Trophoblast cell (in vitro differentiated cells and primary cell): ENCODE measurements around the gene LRMDA.

Experiments used
- DNase-seq, 2 donors: peaks; one replicate each; pipeline ENCODE4 v3.0.0-alpha.2; 2016
- H2AFZ ChIP-seq: 2 replicates; pipeline ENCODE4 v1.6.1; 2013; ENCODE audit warnings: low read length, moderate library complexity, mild to moderate bottlenecking; ENCODE audit not compliant: insufficient read depth, poor library complexity
- H2AK5ac ChIP-seq: 2 replicates; pipeline ENCODE4 v1.6.1; 2013; ENCODE audit warnings: mild to moderate bottlenecking, low read length
- H2BK120ac ChIP-seq: 2 replicates; pipeline ENCODE4 v1.6.1; 2013; ENCODE audit warnings: low read length, mild to moderate bottlenecking, moderate library complexity; ENCODE audit not compliant: insufficient read depth, poor library complexity
- H2BK12ac ChIP-seq: 2 replicates; pipeline ENCODE4 v1.6.1; 2013; ENCODE audit warnings: mild to moderate bottlenecking, low read length, moderate library complexity
- H2BK5ac ChIP-seq: 2 replicates; pipeline ENCODE4 v1.6.1; 2013; ENCODE audit warnings: low read length, low read depth, moderate library complexity, mild to moderate bottlenecking; ENCODE audit not compliant: poor library complexity
- H3K14ac ChIP-seq: 2 replicates; pipeline ENCODE4 v1.6.1; 2013; ENCODE audit warnings: mild to moderate bottlenecking, low read length
- H3K18ac ChIP-seq: 2 replicates; pipeline ENCODE4 v1.6.1; 2013; ENCODE audit warnings: mild to moderate bottlenecking, low read length
- H3K23ac ChIP-seq: 2 replicates; pipeline ENCODE4 v1.6.1; 2013; ENCODE audit warnings: low read length
- H3K27ac ChIP-seq: 2 replicates; pipeline ENCODE4 v1.5.1; 2013; ENCODE audit warnings: low read depth, mild to moderate bottlenecking, inconsistent platforms, low read length, moderate library complexity
- H3K27me3 ChIP-seq: 2 replicates; pipeline ENCODE4 v1.6.1; 2013; ENCODE audit warnings: inconsistent platforms, mild to moderate bottlenecking, low read length, moderate library complexity; ENCODE audit not compliant: insufficient read depth
- H3K36me3 ChIP-seq, 2 experiments: 1 replicate in 1 of 2; 2 replicates in 1 of 2; pipeline ENCODE4 v1.6.1; 2013; ENCODE audit warnings: low read length in 2 of 2, mild to moderate bottlenecking in 2 of 2, moderate library complexity in 1 of 2; ENCODE audit not compliant: insufficient read depth in 2 of 2, control insufficient read depth in 1 of 2
- H3K4ac ChIP-seq: 2 replicates; pipeline ENCODE4 v1.6.1; 2013; ENCODE audit warnings: low read depth, mild to moderate bottlenecking, low read length, moderate library complexity
- H3K4me1 ChIP-seq, 2 experiments: 1 replicate in 1 of 2; 2 replicates in 1 of 2; pipeline ENCODE4 v1.6.1; 2013; ENCODE audit warnings: low read length in 2 of 2, mild to moderate bottlenecking in 2 of 2, moderate library complexity in 1 of 2; ENCODE audit not compliant: insufficient read depth in 2 of 2, control insufficient read depth in 1 of 2
- H3K4me2 ChIP-seq: 2 replicates; pipeline ENCODE4 v1.6.1; 2013; ENCODE audit warnings: inconsistent platforms, mild to moderate bottlenecking, low read length, moderate library complexity
- H3K4me3 ChIP-seq: 2 replicates; pipeline ENCODE4 v1.5.1; 2013; ENCODE audit warnings: mild to moderate bottlenecking, low read depth, low read length, inconsistent platforms
- H3K79me1 ChIP-seq: one replicate; pipeline ENCODE4 v1.6.1; 2013; ENCODE audit warnings: low read length
- H3K79me2 ChIP-seq: 2 replicates; pipeline ENCODE4 v1.6.1; 2013; ENCODE audit warnings: low read length, mild to moderate bottlenecking; ENCODE audit not compliant: control insufficient read depth, insufficient read depth, poor library complexity
- H3K9ac ChIP-seq: 2 replicates; pipeline ENCODE4 v1.6.1; 2013; ENCODE audit warnings: mild to moderate bottlenecking, low read length
- H3K9me3 ChIP-seq: 2 replicates; pipeline ENCODE4 v1.6.1; 2013; ENCODE audit warnings: low read depth, mild to moderate bottlenecking, control low read depth, inconsistent platforms, low read length; ENCODE audit not compliant: insufficient read depth
- H4K12ac ChIP-seq: 2 replicates; pipeline ENCODE4 v1.6.1; 2013; ENCODE audit warnings: low read depth, mild to moderate bottlenecking, low read length, moderate library complexity
- H4K8ac ChIP-seq: 2 replicates; pipeline ENCODE4 v1.6.1; 2013; ENCODE audit warnings: low read depth, mild to moderate bottlenecking, low read length, moderate library complexity
- H4K91ac ChIP-seq: one replicate; pipeline ENCODE4 v1.6.1; 2013; ENCODE audit warnings: low read depth, mild to moderate bottlenecking, low read length, moderate library complexity
- WGBS: extraction: QIAGEN DNeasy Blood & Tissue Kit; methylation state at CpG from one replicate; pipeline ENCODE4 v1.1.7; 2013; ENCODE audit warnings: missing lambda C conversion rate; ENCODE audit not compliant: insufficient read length, insufficient coverage; ENCODE audit errors: extremely low coverage; 5-methylcytosine and 5-hydroxymethylcytosine counted together

LRMDA gene

DNA sequence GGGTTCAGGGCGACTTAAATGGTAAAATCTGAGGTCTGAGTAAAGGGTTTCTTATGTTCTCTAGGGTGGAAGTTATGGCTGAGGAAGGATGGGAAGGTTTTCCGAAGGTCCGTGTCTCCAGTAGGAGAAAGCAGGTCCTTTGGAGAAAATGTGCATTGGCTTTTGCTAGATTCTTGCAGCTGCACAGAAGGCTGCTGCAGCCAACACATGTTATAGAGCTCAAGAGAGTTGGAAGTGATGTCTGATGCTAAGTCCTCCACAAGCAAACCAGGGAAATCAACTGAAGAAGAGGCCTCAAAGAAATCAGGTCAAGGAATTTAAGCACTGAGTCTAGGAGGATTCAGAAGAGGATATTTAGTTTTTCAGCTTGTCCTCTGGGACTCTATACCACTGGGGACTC is 404.6 kb downstream of the LRMDA start:
- H3K4me1 ChIP-seq: no peaks in the 10 kb centered on the region
- no peak overlapping the region for H3K27ac ChIP-seq
- H2BK5ac ChIP-seq: no peak overlapping the region
- no peak overlapping the region for H3K18ac ChIP-seq
- H2AFZ ChIP-seq: no peak overlapping the region
- H2AK5ac ChIP-seq: no peak overlapping the region
- H2BK120ac ChIP-seq: no peak overlapping the region
- no peak for DNase-seq
- H3K4me3 ChIP-seq: no peak overlapping the region
- no CpG with 5 or more reads among the region's 3 CpGs for WGBS
- H4K12ac ChIP-seq: no peak overlapping the region
- no peaks in the 10 kb centered on the region for H3K36me3 ChIP-seq
- H3K79me1 ChIP-seq: no peaks in the 10 kb centered on the region
- no peak overlapping the region for H4K8ac ChIP-seq
- no peak overlapping the region for H3K4ac ChIP-seq
- no peak overlapping the region for H4K91ac ChIP-seq
- H3K27me3 ChIP-seq: no peaks in the 10 kb centered on the region
- no peak overlapping the region for H3K14ac ChIP-seq
- H3K23ac ChIP-seq: no peak overlapping the region
- H3K4me2 ChIP-seq: no peak overlapping the region
- H3K9ac ChIP-seq: no peak overlapping the region
- no peaks in the 10 kb centered on the region for H3K9me3 ChIP-seq
- no peaks in the 10 kb centered on the region for H3K79me2 ChIP-seq
- no peak overlapping the region for H2BK12ac ChIP-seq

DNA sequence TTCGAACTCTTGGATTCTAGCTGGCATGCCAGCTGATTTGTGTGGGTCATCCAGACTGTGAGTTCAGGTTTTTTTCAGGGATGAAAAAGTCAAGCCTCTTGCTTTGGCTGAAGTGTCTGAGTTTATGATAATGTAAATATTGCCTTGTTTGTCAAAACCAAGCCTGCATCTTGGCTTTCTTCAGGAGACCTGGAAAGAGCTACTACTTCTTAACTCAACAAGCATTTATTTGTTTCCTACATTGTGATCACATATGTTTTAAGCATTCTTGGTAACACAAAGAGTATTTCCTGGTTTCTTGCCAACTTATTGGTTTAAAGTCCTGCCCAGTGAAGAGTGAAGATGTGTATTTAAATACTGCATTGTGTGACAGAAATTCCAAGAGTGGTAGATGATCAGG is 407.1 kb downstream of the LRMDA start:
- Histone ChIP-seq H4K8ac (no peak overlapping the region), H3K4me3 (no peak overlapping the region), H2BK120ac (no peak overlapping the region), H2AK5ac (no peak overlapping the region), H2AFZ (no peak overlapping the region), H3K79me2 (no peaks in the 10 kb centered on the region), H3K27ac (no peak overlapping the region), H3K9me3 (no peaks in the 10 kb centered on the region), H3K36me3 (no peaks in the 10 kb centered on the region), H4K91ac (no peak overlapping the region), H3K4me1 (no peaks in the 10 kb centered on the region), H3K9ac (no peak overlapping the region), H3K23ac (no peak overlapping the region), H4K12ac (no peak overlapping the region), H3K14ac (no peak overlapping the region), H3K4ac (no peak overlapping the region), H3K4me2 (no peak overlapping the region), H3K79me1 (no peaks in the 10 kb centered on the region), H3K18ac (no peak overlapping the region), H2BK12ac (no peak overlapping the region), H2BK5ac (no peak overlapping the region), H3K27me3 (no peaks in the 10 kb centered on the region)
- no peak for DNase-seq
- WGBS: no CpG with 5 or more reads among the region's 1 CpG

DNA sequence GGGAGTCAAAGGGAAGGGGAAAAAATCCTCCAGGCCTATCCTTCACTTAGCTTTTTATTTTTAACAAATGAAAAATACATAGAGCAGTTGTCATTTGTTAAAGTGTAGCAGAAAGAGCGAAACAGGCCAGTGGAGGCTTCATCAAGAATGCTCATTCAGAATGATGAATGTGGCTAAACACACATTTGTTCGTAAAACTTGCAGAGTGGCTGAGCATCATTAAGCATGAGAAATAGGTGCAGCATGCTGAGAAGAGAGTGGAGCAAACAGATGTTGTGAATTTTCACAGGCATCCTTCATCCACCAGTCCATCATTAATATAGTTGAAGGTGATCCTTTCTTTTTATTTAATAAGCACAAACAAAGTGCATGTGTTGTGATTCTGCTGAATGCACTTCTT is 407.6 kb downstream of the LRMDA start:
- no peak for DNase-seq
- no peaks in the 10 kb centered on the region for H3K4me1 ChIP-seq
- no peaks in the 10 kb centered on the region for H3K79me1 ChIP-seq
- H3K4me2 ChIP-seq: no peak overlapping the region
- H3K9me3 ChIP-seq: no peaks in the 10 kb centered on the region
- H3K36me3 ChIP-seq: no peaks in the 10 kb centered on the region
- H2AFZ ChIP-seq: no peak overlapping the region
- no peak overlapping the region for H3K9ac ChIP-seq
- H4K91ac ChIP-seq: no peak overlapping the region
- no peak overlapping the region for H2BK5ac ChIP-seq
- no peaks in the 10 kb centered on the region for H3K27me3 ChIP-seq
- no peak overlapping the region for H3K4ac ChIP-seq
- H2AK5ac ChIP-seq: no peak overlapping the region
- H3K23ac ChIP-seq: no peak overlapping the region
- no peak overlapping the region for H2BK120ac ChIP-seq
- no peak overlapping the region for H3K14ac ChIP-seq
- H3K4me3 ChIP-seq: no peak overlapping the region
- H4K8ac ChIP-seq: no peak overlapping the region
- no peak overlapping the region for H3K18ac ChIP-seq
- no peak overlapping the region for H4K12ac ChIP-seq
- no peak overlapping the region for H3K27ac ChIP-seq
- no CpG with 5 or more reads among the region's 2 CpGs for WGBS
- H3K79me2 ChIP-seq: no peaks in the 10 kb centered on the region
- H2BK12ac ChIP-seq: no peak overlapping the region

DNA sequence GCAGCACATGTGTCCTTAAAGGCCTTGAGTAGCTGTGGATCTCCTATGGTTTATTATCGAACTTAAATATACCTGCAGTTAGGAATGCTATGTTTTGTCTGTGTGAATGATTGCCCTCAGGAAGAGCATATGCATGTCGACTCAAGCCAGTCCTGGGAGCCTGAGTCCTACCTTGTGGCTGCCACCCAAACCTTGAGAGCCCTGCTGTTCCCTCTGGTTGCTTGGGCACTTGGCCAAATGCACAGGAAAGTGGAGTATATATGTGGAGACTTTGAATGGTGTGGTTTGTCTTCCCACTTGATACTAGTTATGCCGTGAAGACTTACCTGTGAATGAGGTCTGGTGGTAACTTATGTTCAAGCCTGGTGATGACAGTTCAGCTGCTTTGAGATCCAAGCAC is 409.8 kb downstream of the LRMDA start:
- Histone ChIP-seq H4K91ac (no peak overlapping the region), H4K8ac (no peak overlapping the region), H2AFZ (no peak overlapping the region), H3K27me3 (no peaks in the 10 kb centered on the region), H4K12ac (no peak overlapping the region), H3K4me3 (no peak overlapping the region), H3K4ac (no peak overlapping the region), H3K27ac (no peak overlapping the region), H3K14ac (no peak overlapping the region), H2BK12ac (no peak overlapping the region), H2AK5ac (no peak overlapping the region), H2BK5ac (no peak overlapping the region), H3K79me1 (no peaks in the 10 kb centered on the region), H3K9me3 (no peaks in the 10 kb centered on the region), H3K79me2 (no peaks in the 10 kb centered on the region), H3K9ac (no peak overlapping the region), H3K18ac (no peak overlapping the region), H3K4me2 (no peak overlapping the region), H3K36me3 (no peaks in the 10 kb centered on the region), H3K23ac (no peak overlapping the region), H2BK120ac (no peak overlapping the region), H3K4me1 (no peaks in the 10 kb centered on the region)
- no peak for DNase-seq
- no CpG with 5 or more reads among the region's 3 CpGs for WGBS
